Adrenal gland (tissue), 12 donors: ENCODE measurements around the gene FAT1. TPM values are rescaled to one million over a fixed set of nuclear protein-coding genes. Genes with fewer than 3 reads are reported as not detected.

ENCODE experiments used
- DNase-seq, 7 donors: peaks; one replicate each; pipeline ENCODE4 v3.0.0-alpha.2; 2019 to 2020
- H3K27ac ChIP-seq, 5 donors: fragments of 200-600 bp; sonication (generic) in 4 of 5; 1 replicate in 3 of 5; 2 replicates in 2 of 5; pipeline versions ENCODE4 v1.5.1 to v1.8.0; 2016 to 2020; ENCODE audit warnings: mild to moderate bottlenecking in 1 of 5
- H3K27me3 ChIP-seq: fragments of 200-600 bp; 2 replicates; pipeline ENCODE4 v1.8.0; 2021
- H3K36me3 ChIP-seq, 2 donors: fragments of 200-600 bp; replicated peaks in 1 of 2; 1 replicate in 1 of 2; 2 replicates in 1 of 2; pipeline versions ENCODE4 v1.5.1 to v1.8.0; 2018 to 2022
- H3K4me1 ChIP-seq, 2 donors: fragments of 200-600 bp; replicated peaks in 1 of 2; 1 replicate in 1 of 2; 2 replicates in 1 of 2; pipeline versions ENCODE4 v1.5.1 to v1.8.0; 2018 to 2021
- H3K4me3 ChIP-seq, 4 donors: fragments of 200-600 bp; sonication (generic) in 3 of 4; one replicate each; pipeline ENCODE4 v1.5.1; 2016 to 2018
- H3K9me3 ChIP-seq, 3 donors: fragments of 200-600 bp; sonication (generic) in 1 of 3; replicated peaks in 1 of 3; 1 replicate in 2 of 3; 2 replicates in 1 of 3; pipeline versions ENCODE4 v1.5.1 to v1.8.0; 2016 to 2021
- CTCF ChIP-seq, 6 experiments: fragments of 450-650 bp in 4 of 6; fragments of 200-600 bp in 2 of 6; sonication (generic) in 1 of 6; IDR thresholded peaks; 1 replicate in 5 of 6; 2 replicates in 1 of 6; pipeline versions ENCODE4 v1.5.1 to v1.8.0; 2016 to 2021; ENCODE audit warnings: antibody characterized with exemption in 6 of 6, mild to moderate bottlenecking in 2 of 6, moderate library complexity in 1 of 6
- POLR2A ChIP-seq, 2 donors: fragments of 450-650 bp; IDR thresholded peaks; one replicate each; pipeline ENCODE4 v1.6.1; 2017; ENCODE audit warnings: antibody characterized with exemption in 2 of 2, mild to moderate bottlenecking in 2 of 2, moderate library complexity in 1 of 2
- WGBS, 4 donors: extraction: QIAGEN DNeasy Blood & Tissue Kit in 2 of 4; methylation state at CpG; one replicate each; pipeline versions ENCODE4 v1.1.5 to v1.1.7; 2013 to 2017; 5-methylcytosine and 5-hydroxymethylcytosine counted together
- intact Hi-C, 2 donors: fragments of 100-400 bp; cut with DNase I; formaldehyde crosslinking; loops; one replicate each; pipeline versions ENCODE4 v1.14.1 to v1.15.0; 2022 to 2023
- polyA plus RNA-seq, 3 donors: library from polyadenylated mRNA; stranded (reverse); fragments of 200-250 nt in 2 of 3; fragments of 350-450 nt in 1 of 3; fragmentation: Illumina TruSeq in 1 of 3; extraction: RNeasy Lipid Tissue Mini Kit (QIAGEN cat#74804) in 1 of 3; gene quantifications; one replicate each; pipeline ENCODE4 v1.2.3, GENCODE V29; 2013 to 2014
- total RNA-seq, 9 donors: library from RNA; depleted of rRNA in 4 of 9; stranded (reverse); fragments of >200 nt in 4 of 9; fragments of 120-200 nt in 1 of 9; fragmentation: NEBNext Ultra II Directional in 1 of 9; extraction: Animal tissue kit (Norgen Biotek cat#: 25700) in 1 of 9; gene quantifications; one replicate each; pipeline versions ENCODE4 v1.1.0 to v1.2.4, GENCODE V29; 2013 to 2023
- donor health status: healthy with polysubstance abuse.
- donor health status: Bipolar disorder and iron deficiency.
- donor health status: DM: yes; HTN: yes; CAD: no.
- donor health status: DM: no; HTN: no; CAD: no.
- donor health status: DM: no; HTN: no; CAD: no.
- donor health status: DM: yes; HTN: yes; CAD: no.

FAT1 gene
- total and polyA plus RNA-seq, 12 donors, result 0.79 to 147 (median 6.3) TPM

- 72 to 83% (median 80%) methylated on average over 9 of the region's 9 CpGs for WGBS, 4 donors
- intact Hi-C loops, result no loop called here
- Histone ChIP-seq H3K4me3 (no peak overlapping the region), H3K9me3 (no peaks in the 10 kb centered on the region), H3K4me1 (no peaks in the 10 kb centered on the region), H3K27me3 (no peaks in the 10 kb centered on the region), H3K27ac (no peak overlapping the region), H3K36me3 (no peaks in the 10 kb centered on the region)
- no peak for TF ChIP-seq CTCF (IDR thresholded peaks at IDR 0.05)
- no peak for TF ChIP-seq POLR2A (IDR thresholded peaks at IDR 0.05)
- DNase-seq, result no peak
Measured at GRCh38 chr4:186621959-186622553, 101.6 kb downstream of the FAT1 start.

GRCh38 chr4:186619088-186619487 lies 104.6 kb downstream of the FAT1 start:
- Histone ChIP-seq H3K9me3 (no peaks in the 10 kb centered on the region), H3K27me3 (no peaks in the 10 kb centered on the region), H3K4me3 (no peak overlapping the region), H3K27ac (no peak overlapping the region), H3K4me1 (no peaks in the 10 kb centered on the region), H3K36me3 (no peaks in the 10 kb centered on the region)
- intact Hi-C loops, result no loop called here
- no peak for TF ChIP-seq POLR2A (IDR thresholded peaks at IDR 0.05)
- no peak for TF ChIP-seq CTCF (IDR thresholded peaks at IDR 0.05)
- no peak for DNase-seq
- 86 to 96% (median 90%) methylated on average over 10 of the region's 10 CpGs for WGBS, 4 donors

GRCh38 chr4:186617921-186618320 lies 105.7 kb downstream of the FAT1 start:
- H3K27me3 ChIP-seq, result no peaks in the 10 kb centered on the region
- H3K9me3 ChIP-seq, result no peaks in the 10 kb centered on the region
- no peak for DNase-seq
- no peak overlapping the region for H3K4me3 ChIP-seq
- TF ChIP-seq POLR2A (IDR thresholded peaks at IDR 0.05) (no peak), CTCF (IDR thresholded peaks at IDR 0.05) (no peak)
- H3K4me1 ChIP-seq, result no peaks in the 10 kb centered on the region
- WGBS, 4 donors, result 91 to 100% (median 93%) methylated on average over 3 of the region's 3 CpGs
- H3K36me3 ChIP-seq, result no peaks in the 10 kb centered on the region
- intact Hi-C loops, result no loop called here
- no peak overlapping the region for H3K27ac ChIP-seq

- no peak for DNase-seq
- intact Hi-C loops, result no loop called here
- no peak overlapping the region for H3K4me3 ChIP-seq
- no peaks in the 10 kb centered on the region for H3K27me3 ChIP-seq
- no peaks in the 10 kb centered on the region for H3K36me3 ChIP-seq
- no peaks in the 10 kb centered on the region for H3K4me1 ChIP-seq
- no peaks in the 10 kb centered on the region for H3K9me3 ChIP-seq
- TF ChIP-seq POLR2A (IDR thresholded peaks at IDR 0.05), result no peak
- TF ChIP-seq CTCF (IDR thresholded peaks at IDR 0.05), result no peak
- no peak overlapping the region for H3K27ac ChIP-seq
- 84 to 95% (median 92%) methylated on average over 1 of the region's 1 CpG for WGBS, 4 donors
Measured at GRCh38 chr4:186607490-186607889, 116.2 kb downstream of the FAT1 start.
